Lung (tissue), 12 donors: ENCODE data around the gene ORM2. TPM values are rescaled to one million over a fixed set of nuclear protein-coding genes. Genes with fewer than 3 reads are reported as not detected.

Source experiments
- ATAC-seq: fragments of 200-7000 bp; cut with Tn5 transposase; one replicate; pipeline ENCODE4 v1.9.1; 2020; ENCODE audit warnings: moderate number of reproducible peaks; ENCODE audit not compliant: insufficient read depth, low FRiP score
- DNase-seq, 3 donors: peaks; one replicate each; pipeline ENCODE4 v3.0.0-alpha.2; 2013 to 2017
- H3K27ac ChIP-seq, 2 donors: one replicate each; pipeline ENCODE4 v1.5.1; 2013; ENCODE audit warnings: mild to moderate bottlenecking in 2 of 2, moderate library complexity in 2 of 2, control low read depth in 1 of 2, inconsistent platforms in 1 of 2, low read depth in 1 of 2, low read length in 1 of 2
- H3K27me3 ChIP-seq, 3 donors: one replicate each; pipeline ENCODE4 v1.5.1; 2013; ENCODE audit warnings: low read length in 2 of 3; ENCODE audit not compliant: control insufficient read depth in 3 of 3, insufficient read depth in 3 of 3
- H3K36me3 ChIP-seq, 4 donors: one replicate each; pipeline ENCODE4 v1.5.1; 2013; ENCODE audit warnings: low read length in 4 of 4, mild to moderate bottlenecking in 1 of 4, moderate library complexity in 1 of 4; ENCODE audit not compliant: control insufficient read depth in 4 of 4, insufficient read depth in 4 of 4
- H3K4me1 ChIP-seq, 5 donors: one replicate each; pipeline ENCODE4 v1.5.1; 2013; ENCODE audit warnings: low read length in 5 of 5, mild to moderate bottlenecking in 2 of 5, moderate library complexity in 1 of 5; ENCODE audit not compliant: control insufficient read depth in 5 of 5, insufficient read depth in 5 of 5
- H3K4me3 ChIP-seq: one replicate; pipeline ENCODE4 v1.5.1; 2013; ENCODE audit warnings: mild to moderate bottlenecking, control low read depth, moderate library complexity
- H3K9ac ChIP-seq, 2 donors: one replicate each; pipeline ENCODE4 v1.5.1; 2013; ENCODE audit warnings: low read length in 2 of 2, control low read depth in 1 of 2; ENCODE audit not compliant: insufficient read depth in 1 of 2
- H3K9me3 ChIP-seq, 4 donors: one replicate each; pipeline ENCODE4 v1.5.1; 2013; ENCODE audit warnings: low read length in 3 of 4, mild to moderate bottlenecking in 1 of 4, moderate library complexity in 1 of 4; ENCODE audit not compliant: control insufficient read depth in 4 of 4, insufficient read depth in 3 of 4
- WGBS, 2 donors: extraction: QIAGEN DNeasy Blood & Tissue Kit; methylation state at CpG; one replicate each; pipeline ENCODE4 v1.1.7; 2013; 5-methylcytosine and 5-hydroxymethylcytosine counted together
- polyA plus RNA-seq, 2 donors: library from polyadenylated mRNA; stranded (reverse); fragments of 200-250 nt; gene quantifications; one replicate each; pipeline ENCODE4 v1.2.1, GENCODE V29; 2013
- total RNA-seq, 2 donors: library from RNA; depleted of rRNA in 1 of 2; stranded (reverse); fragments of >200 nt in 1 of 2; gene quantifications; one replicate each; pipeline ENCODE4 v1.2.1, GENCODE V29; 2014 to 2021
- TF ChIP-seq, protein P1 (sequence below): IDR thresholded peaks from 2 replicates; pipeline ENCODE4 v1.5.1; 2012; ENCODE audit warnings: mild to moderate bottlenecking; ENCODE audit errors: control extremely low read depth, extremely low read depth
- donor health status: control.
- donor health status: control.
- donor health status: Bipolar disorder and iron deficiency.
- donor health status: healthy.
- donor health status: DM: yes; HTN: yes; CAD: no.

ORM2 gene
- total and polyA plus RNA-seq, 4 donors, result 0.77 to 215 (median 47.6) TPM

GRCh38 chr9:114313186-114313585, 16.5 kb upstream of the ORM2 start:
- Histone ChIP-seq H3K36me3 (peaks cover 1 to 19% (median 7%) of the 10 kb centered on the region in 4 donors), H3K4me1 (no peaks in the 10 kb centered on the region), H3K27me3 (no peaks in the 10 kb centered on the region), H3K27ac (no peak overlapping the region), H3K4me3 (no peak overlapping the region), H3K9me3 (no peaks in the 10 kb centered on the region), H3K9ac (no peak overlapping the region)
- WGBS, 2 donors, result 83 to 89% methylated on average over 8 of the region's 8 CpGs
- DNase-seq, result no peak
- no peak for ATAC-seq
- TF ChIP-seq, protein P1, sequence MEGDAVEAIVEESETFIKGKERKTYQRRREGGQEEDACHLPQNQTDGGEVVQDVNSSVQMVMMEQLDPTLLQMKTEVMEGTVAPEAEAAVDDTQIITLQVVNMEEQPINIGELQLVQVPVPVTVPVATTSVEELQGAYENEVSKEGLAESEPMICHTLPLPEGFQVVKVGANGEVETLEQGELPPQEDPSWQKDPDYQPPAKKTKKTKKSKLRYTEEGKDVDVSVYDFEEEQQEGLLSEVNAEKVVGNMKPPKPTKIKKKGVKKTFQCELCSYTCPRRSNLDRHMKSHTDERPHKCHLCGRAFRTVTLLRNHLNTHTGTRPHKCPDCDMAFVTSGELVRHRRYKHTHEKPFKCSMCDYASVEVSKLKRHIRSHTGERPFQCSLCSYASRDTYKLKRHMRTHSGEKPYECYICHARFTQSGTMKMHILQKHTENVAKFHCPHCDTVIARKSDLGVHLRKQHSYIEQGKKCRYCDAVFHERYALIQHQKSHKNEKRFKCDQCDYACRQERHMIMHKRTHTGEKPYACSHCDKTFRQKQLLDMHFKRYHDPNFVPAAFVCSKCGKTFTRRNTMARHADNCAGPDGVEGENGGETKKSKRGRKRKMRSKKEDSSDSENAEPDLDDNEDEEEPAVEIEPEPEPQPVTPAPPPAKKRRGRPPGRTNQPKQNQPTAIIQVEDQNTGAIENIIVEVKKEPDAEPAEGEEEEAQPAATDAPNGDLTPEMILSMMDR, result no peak

DNA sequence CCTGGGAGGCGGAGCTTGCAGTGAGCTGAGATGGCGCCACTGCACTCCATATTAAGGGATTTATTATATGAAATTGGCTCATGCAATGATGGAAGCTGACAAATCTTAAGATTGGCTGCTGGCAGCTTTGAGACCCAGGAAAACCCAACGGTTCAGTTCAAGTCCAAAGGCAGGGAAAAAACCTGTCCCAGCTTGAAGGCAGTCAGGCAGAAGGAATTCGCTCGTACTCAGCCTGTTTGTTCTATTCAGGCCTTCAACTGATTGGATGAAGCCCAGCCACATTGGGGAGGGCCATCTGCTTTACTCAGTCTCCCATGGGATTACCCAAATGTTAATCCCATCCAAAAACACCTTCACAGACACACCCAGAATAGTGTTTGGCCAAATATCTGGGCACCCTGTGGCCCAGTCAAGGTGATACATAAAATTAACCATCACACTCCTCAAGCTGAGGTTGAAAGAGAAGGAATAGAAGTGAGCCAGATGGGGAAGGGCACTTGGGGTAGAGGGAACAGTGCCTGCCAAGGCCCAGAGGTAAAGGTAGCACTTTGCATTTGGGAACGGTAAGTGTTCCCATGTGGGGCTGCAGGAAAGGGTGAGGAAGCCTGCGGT, 15.3 kb upstream of the ORM2 start:
- TF ChIP-seq, protein P1, result no peak
- H3K36me3 ChIP-seq, result peaks cover 0 to 10% (median 4%) of the 10 kb centered on the region in 4 donors
- ATAC-seq (no peak), DNase-seq (no peak)
- 81 to 88% methylated on average over 7 of the region's 7 CpGs for WGBS, 2 donors
- H3K9ac ChIP-seq, result no peak overlapping the region
- no peaks in the 10 kb centered on the region for H3K9me3 ChIP-seq
- no peak overlapping the region for H3K4me3 ChIP-seq
- no peaks in the 10 kb centered on the region for H3K27me3 ChIP-seq
- H3K4me1 ChIP-seq, result no peaks in the 10 kb centered on the region
- H3K27ac ChIP-seq, result no peak overlapping the region

DNA sequence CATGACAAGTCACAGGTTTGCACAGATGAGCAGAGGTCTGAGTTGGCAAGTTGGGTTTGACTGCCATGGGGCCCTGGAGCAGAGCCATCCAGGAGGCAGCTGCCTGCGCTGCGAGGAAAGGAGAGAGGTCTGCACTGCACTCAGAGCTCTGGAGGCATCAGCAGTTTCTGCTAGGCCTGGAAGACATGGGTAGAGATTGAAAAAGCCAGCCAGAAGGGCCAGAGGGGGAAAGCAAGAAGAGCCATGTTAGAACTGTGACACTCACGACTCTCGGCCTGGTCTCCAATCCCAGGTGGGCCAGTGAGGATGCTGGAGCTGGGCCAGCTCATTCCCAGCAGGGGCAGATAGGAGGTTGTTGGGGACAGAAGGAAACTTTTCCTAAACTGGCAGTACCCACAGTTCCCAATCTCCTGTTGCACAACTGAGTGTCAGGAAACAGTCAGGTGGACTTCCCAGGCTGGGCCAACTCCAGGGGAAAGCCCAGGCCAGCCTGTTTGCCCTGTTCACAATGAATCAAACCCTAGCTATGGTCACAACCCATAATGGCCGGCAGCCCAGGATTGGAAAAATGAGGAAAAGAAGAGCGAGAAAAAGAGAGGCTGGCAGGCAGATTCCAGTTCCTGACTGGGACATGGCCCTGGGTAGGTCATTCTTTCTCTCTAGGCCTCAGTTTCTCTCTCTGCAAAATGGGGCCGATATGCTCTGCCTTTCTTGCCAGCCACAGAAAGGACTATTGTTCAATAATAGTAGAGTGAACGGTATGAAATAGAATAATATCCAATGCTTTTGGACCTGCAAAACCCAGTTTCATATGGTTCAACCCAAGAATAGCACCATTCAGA, 14.6 kb upstream of the ORM2 start:
- Histone ChIP-seq H3K27ac (no peak overlapping the region), H3K4me1 (no peaks in the 10 kb centered on the region), H3K27me3 (no peaks in the 10 kb centered on the region), H3K9ac (no peak overlapping the region), H3K9me3 (no peaks in the 10 kb centered on the region), H3K4me3 (no peak overlapping the region), H3K36me3 (peaks cover 0 to 5% (median 4%) of the 10 kb centered on the region in 4 donors)
- ATAC-seq (peak; percentile 30), DNase-seq (no peak)
- WGBS, 2 donors, result 84 to 89% methylated on average over 8 of the region's 8 CpGs
- TF ChIP-seq, protein P1, result no peak
